Measurements from ENCODE around the gene MYO18B.

The MYO18B gene

GRCh38 chr22:25780673-25781072 lies 38.7 kb downstream of the MYO18B start:
- no peak for DNase-seq

DNA sequence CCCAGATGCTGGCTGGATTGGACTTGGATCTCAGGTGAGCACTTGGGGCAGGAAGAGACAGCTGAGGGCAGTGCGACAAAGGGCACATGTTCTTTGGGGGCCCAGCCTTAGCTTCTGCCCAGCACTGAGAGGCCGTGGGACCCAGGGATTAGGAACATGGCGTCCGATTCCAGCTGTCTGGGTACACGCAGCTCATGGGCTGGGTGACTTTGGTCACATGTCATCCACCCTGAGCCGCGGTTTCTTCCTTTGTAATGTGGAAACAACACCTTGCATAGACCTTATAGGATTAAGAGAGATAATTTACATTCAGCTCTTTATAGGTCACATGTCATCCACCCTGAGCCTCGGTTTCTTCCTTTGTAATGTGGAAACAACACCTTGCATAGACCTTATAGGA lies 39.8 kb downstream of the MYO18B start:
- no peak for DNase-seq

DNA sequence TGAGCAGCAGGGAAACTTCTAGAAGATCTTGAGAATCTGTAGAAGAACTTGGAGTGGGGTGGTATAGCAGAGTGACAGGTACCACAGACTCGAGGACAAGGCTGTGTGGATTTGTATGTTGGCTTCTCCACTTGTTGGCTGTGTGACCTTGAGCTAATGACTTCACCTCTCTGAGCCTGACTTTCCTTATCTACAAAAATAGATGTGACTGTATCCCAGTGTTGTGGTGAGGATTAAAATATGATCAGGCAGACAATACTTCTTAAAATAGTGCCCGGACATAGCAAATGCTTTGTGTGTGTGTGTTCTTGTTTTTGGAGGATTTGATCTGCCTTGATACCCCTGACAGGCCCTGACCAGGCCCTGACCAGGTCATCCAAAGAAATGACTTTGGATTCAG lies 40.8 kb downstream of the MYO18B start:
- no peak for DNase-seq

DNA sequence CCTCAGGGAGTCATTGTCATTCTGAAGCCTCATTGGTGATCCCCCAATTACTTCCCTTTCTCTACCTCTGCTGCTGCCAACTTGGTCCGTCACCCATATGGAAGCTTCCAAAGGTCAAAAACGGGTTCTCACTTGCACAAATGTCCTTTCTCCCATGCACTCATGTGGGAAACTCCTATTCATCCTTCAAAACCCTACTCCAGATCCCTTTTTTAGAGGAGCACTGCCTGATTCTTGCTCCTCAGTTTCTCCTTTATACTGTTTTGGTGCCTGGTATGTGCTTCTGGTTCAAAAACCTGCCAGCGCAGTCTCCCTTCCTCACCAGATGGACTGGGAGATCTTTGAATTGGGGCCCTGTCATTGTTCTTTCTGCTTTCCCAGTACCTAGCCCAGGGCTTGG lies 41.9 kb downstream of the MYO18B start:
- DNase-seq: no peak

- DNase-seq: no peak
Observed at GRCh38 chr22:25786165-25786564, 44.2 kb downstream of the MYO18B start.

DNA sequence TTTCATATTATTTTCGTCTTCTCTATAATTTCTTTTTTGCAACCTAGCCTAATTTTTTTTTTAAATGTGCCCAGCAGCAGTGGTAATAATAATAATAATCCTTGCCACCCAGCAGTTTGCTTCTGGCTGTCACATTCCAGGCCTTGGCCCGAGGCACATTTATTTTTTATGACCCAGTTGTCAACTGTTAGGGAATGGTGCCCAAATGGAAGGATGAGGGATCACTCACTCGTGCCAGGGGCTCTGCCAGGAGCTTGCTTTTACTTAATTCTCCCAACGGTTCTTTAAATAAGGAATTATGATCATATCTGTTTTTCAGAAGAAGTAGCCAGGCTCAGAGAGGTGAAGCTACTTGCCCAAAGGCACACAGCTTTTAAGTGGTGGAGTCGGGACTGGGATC lies 49.6 kb downstream of the MYO18B start:
- no peak for DNase-seq

GRCh38 chr22:25795478-25795877 lies 53.5 kb downstream of the MYO18B start:
- DNase-seq: no peak

GRCh38 chr22:25797498-25798290 lies 55.7 kb downstream of the MYO18B start:
- DNase-seq: no peak

- no peak for DNase-seq
Observed at GRCh38 chr22:25800766-25801165, 58.8 kb downstream of the MYO18B start.

- no peak for DNase-seq
Observed at GRCh38 chr22:25802018-25802417, 60.0 kb downstream of the MYO18B start.

- DNase-seq: no peak
Observed at GRCh38 chr22:25804676-25805075, 62.7 kb downstream of the MYO18B start.

GRCh38 chr22:25806579-25806978 lies 64.6 kb downstream of the MYO18B start:
- no peak for DNase-seq

DNA sequence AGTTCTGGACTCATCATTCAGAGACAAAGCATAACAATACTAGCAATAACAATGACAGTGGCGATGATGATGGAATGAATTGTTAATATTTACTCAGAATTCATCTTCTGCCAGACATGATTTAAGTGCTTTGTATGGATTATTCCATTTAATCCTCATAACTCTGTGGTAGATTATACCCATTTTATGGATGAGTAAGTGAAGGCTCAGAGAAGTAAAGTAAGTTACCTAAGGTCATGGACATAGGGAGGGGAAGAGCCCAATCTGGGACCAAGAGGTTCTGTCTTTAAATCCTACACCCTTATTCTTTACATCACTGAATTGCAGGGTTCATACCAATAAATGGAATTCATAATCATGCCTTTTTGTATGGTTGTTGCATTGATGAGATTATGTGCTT lies 72.7 kb downstream of the MYO18B start:
- no peak for DNase-seq

GRCh38 chr22:25815561-25815960 lies 73.6 kb downstream of the MYO18B start:
- DNase-seq: no peak

- no peak for DNase-seq
Observed at GRCh38 chr22:25816522-25817059, 74.6 kb downstream of the MYO18B start.

DNA sequence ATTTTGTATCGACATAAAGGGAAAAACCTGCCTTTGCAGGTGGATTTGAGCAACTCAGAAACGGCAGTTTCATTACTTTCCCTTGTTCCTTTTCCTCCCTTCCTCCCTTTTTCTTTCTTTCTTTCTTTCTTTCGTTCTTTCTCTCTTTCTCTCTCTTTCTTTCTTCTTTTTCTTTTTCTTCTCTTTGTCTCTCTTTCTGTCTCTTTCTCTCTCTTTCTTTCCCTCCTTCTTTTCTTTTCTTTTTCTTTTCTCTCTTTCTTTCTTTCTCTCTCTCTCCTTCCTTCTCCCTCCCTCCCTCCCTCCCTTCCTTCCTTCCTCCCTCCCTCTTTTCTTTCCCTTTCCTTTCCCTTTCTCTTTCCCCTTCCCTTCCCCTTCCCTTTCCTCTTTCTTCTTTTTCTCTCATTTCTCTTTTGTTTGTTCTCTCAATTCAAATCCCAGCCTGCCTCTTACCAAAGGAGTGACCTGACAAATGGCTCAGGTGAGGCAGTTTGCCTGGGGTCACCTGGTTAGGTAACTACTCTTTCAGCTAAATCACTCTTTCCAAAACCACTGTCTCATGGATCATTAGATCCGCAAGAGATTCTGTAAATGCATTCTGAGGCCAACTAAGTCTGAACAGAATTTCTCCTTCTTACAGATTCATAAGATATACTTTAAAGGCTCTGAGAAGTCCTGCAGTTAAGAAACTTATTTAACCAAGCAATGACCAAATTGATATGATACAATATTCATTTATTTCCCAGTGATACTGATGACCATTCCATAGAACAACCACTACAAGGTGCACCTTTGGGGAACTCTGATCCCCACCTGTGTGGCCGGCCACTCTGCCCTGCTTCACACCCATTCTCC lies 75.3 kb downstream of the MYO18B start:
- no peak for DNase-seq

- DNase-seq: no peak
Observed at GRCh38 chr22:25818541-25818940, 76.6 kb downstream of the MYO18B start.

- DNase-seq: no peak
Observed at GRCh38 chr22:25822344-25822743, 80.4 kb downstream of the MYO18B start.

GRCh38 chr22:25823276-25823675 lies 81.3 kb downstream of the MYO18B start:
- DNase-seq: no peak

GRCh38 chr22:25824828-25825423 lies 82.9 kb downstream of the MYO18B start:
- DNase-seq: no peak

DNA sequence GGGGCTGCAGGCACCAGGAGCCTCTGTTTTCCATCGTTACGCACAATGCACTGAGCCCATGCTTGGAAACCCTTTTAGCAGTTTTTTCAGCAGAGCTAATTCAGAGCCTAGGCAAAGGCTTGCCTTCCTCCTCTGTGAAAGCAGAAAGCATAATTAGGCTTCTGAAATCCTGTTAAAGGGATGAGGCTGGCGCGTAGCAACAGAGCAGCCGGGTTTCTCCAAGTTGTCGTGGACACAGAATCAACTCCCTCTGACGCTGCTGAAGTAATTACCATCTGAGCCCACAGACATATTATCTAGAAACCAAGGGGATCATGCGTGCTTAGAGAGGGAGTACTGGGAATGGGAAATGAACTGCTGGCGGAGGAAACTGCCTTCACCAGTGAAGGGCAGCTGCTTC lies 85.4 kb downstream of the MYO18B start:
- no peak for DNase-seq

GRCh38 chr22:25828422-25828821 lies 86.4 kb downstream of the MYO18B start:
- no peak for DNase-seq

DNA sequence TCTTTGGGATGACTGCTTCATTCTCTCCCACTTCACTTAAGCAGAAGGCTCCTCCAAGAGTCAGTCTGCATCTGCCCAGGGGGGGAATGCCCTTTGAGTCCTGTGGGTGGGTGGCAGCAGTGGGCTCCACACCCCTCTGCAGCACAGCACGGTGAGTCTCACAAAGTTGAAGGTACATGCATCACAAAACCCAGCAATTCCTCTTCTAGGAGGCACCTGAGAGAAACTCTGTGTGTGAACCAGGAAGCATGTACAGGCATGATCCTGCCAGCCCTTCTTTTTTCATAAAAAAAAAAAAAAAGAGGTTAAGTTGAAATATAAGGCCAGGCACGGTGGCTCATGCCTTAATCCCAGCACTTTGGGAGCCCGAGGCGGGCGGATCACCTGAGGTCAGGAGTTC lies 87.2 kb downstream of the MYO18B start:
- DNase-seq: no peak

Measured in fibroblast of upper back skin (primary cell).